Activated CD8-positive, alpha-beta memory T cell treated with anti-CD3 and anti-CD28 coated beads, Interleukin-2, amount 50 U/mL, for 1 hour (primary cell): Measurements from ENCODE around the gene HGS.
A peak's percentile ranks its signal among the peaks of the same experiment; 100 is the strongest.
"Not testable (repeated sequence)": the region's sequence is repeated elsewhere in the genome, so short reads cannot be mapped to it uniquely, and the experiment has no call there.

Experiments
- DNase-seq: peaks from one replicate; pipeline ENCODE4 v3.0.0-alpha.2; 2020; ENCODE audit errors: extremely low read depth

HGS gene

GRCh38 chr17:81656118-81656743 is 27.6 kb upstream of the HGS start, which contains the start of gene PDE6G:
Gene PDE6G, minus strand, starts transcription at chr17:81656542. Its CDS starts 3,237 bp downstream, at chr17:81653305.
- no peak for DNase-seq

DNA sequence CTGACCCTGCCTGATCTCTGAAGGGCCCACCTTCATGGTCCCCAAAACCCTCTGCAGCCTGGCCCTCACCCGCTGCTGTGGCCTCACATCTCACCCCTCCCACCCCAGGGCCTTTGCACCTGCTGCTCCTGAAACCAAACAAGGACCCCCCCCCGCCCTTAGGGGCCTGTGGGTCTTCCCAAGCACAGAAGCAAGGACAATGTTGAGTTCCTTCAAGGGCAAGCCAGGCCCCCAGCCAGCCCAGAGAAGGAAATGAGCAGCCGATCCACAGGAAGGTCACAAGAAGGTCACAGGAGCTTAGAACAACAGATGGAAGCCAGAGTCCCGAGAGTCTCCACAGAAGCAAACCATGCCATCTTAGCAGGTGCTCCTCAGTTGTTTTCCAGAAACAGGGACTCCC is 27.0 kb upstream of the HGS start:
- DNase-seq: no peak

- no peak for DNase-seq
Observed at GRCh38 chr17:81659038-81659437, 24.8 kb upstream of the HGS start.

DNA sequence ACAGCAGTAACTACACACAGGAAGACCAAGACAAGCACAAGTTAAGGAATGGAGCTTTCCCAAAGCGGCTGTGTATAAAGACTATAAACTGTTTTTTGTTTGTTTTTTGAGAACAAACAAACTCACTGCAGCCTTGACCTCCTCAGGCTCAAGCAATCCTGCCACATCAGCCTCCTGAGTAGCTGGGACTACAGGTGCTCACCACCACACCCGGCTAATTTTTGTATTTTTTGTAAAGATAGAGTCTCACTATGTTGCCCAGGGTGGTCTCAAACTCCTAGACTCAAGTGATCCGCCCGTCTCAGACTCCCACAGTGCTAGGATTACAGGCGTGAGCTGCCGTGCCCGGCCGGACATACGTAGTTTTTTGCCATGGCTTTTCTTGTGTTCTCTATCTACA is 23.4 kb upstream of the HGS start:
- no peak for DNase-seq

GRCh38 chr17:81662002-81662401 is 21.8 kb upstream of the HGS start:
- no peak for DNase-seq

DNA sequence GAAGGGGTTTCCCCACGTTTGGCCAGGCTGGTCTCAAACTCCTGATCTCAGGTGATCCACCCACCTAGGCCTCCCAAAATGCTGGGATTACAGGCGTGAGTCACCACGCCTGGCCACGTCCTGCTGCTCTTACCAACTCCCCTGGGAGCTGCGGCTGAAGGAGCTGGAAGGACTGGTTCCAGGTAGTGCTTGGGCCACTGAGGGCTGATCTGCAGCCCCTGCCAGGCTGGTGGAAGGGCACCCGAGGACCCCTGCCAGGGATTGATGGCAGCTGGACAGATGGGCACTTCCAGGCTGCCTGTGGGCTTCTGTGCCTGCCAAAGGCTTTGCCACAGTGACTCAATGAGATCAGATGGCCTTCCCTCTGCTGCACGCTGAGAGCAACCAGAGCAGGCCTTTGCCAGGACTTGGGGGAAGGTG is 19.8 kb upstream of the HGS start:
- no peak for DNase-seq

DNA sequence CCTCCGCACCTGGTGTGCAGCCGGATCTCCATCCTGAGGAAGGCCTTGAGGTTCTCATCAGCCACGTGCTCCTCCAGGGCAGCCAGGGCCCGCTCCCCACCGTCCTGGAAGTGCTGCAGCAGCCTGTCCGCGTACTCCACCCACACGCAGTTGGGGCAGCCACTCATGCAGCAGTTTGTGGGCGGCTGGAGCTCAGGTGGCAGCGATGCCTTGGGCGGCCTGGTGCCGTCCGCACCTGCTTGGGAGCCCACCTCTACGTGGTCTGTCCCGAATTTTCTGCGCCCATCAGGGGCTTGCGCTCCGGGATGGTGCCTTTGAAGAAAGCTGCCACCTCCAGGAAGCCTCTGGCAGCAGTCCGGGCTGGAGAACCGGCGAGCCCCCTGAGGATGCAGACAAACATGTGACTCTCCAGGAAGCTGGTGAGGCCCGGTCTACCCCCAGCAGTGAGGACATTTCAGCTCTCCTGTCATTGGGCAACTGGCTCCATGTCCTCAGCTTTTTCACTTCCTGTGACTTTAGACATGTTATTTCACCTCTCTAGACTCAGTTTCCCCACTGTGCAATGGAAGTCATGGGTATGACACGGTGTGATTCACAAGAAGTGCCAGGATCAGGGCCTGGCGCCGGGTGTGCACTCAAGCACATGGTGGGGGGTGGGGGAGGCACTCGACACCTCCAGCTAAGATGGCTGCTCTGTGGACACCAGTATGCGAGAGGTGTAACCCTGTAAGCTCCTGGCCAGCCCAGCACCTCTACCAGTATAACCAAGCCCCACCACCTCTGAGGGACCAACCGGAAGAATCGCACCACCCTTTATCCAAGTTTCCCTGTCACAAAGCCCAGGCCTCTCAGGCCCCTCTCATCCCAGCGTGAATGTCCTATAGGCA is 18.4 kb upstream of the HGS start:
- DNase-seq: no peak

DNA sequence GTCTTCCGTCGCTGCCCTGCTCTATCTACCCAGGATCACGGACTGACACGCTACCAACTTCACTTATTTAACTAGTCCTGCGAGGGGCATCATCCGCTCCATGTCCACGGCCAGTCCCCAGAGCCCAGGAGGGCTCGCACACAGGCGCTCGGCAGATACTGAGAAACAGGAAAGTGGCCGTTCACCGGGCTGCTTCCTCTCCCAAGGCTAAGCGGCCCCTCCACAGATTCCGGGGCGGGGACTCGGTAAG is 17.8 kb upstream of the HGS start:
- no peak for DNase-seq

- peak; percentile 78 for DNase-seq
Observed at GRCh38 chr17:81666342-81667191, 17.2 kb upstream of the HGS start, which contains the start of the genes CCDC137 and OXLD1. Gene CCDC137, plus strand, starts transcription at chr17:81666737. Its CDS starts 30 bp downstream, at chr17:81666767. Gene OXLD1, minus strand, starts transcription at chr17:81666605. Its CDS starts 28 bp downstream, at chr17:81666577.

- no peak for DNase-seq
Observed at GRCh38 chr17:81667754-81668153, 16.1 kb upstream of the HGS start.

- no peak for DNase-seq
Observed at GRCh38 chr17:81672504-81672903, 11.3 kb upstream of the HGS start.

- DNase-seq: no peak
Observed at GRCh38 chr17:81672954-81673353, 10.9 kb upstream of the HGS start.

- no peak for DNase-seq
Observed at GRCh38 chr17:81673561-81674258, 10.1 kb upstream of the HGS start.

GRCh38 chr17:81675515-81676221 is 8.1 kb upstream of the HGS start:
- not testable (repeated sequence) for DNase-seq

GRCh38 chr17:81676906-81677305 is 6.9 kb upstream of the HGS start:
- no peak for DNase-seq

- no peak for DNase-seq
Observed at GRCh38 chr17:81680150-81680549, 3.7 kb upstream of the HGS start.

GRCh38 chr17:81681672-81682071 is 2.1 kb upstream of the HGS start:
- no peak for DNase-seq

- DNase-seq: no peak
Observed at GRCh38 chr17:81682565-81683207, 1.1 kb upstream of the HGS start.

GRCh38 chr17:81683208-81683583 is 615 bp upstream of the HGS start:
- no peak for DNase-seq

GRCh38 chr17:81684442-81684911 is 666 bp downstream of the HGS start:
- no peak for DNase-seq
